GM21825 (cell line): Measurements from ENCODE around the gene RCL1.

Experiments used
- ATAC-seq: cut with Tn5 transposase; IDR thresholded peaks from one replicate; pipeline ENCODE4 v1.9.1; 2021; ENCODE audit warnings: mild to moderate bottlenecking, moderate library complexity; ENCODE audit not compliant: unreplicated experiment

Gene RCL1

DNA sequence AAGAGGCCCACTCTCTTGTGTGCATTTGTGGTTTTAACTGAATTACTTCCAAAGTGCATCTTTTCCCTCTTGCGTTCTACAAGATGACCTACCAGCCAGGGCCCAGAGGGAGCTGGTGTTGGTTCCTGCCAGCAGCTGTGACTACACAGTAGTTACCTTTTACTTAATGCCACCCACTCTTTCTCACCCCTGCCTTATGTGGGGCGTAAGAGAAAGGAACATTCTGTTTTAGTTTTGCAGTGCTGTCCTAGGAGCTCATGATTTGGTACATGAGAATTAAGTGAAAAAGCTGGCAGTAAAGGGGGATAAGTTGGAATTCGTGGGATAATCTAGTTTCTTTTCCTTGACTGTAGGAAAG lies 45.4 kb downstream of the RCL1 start:
- ATAC-seq: no peak

DNA sequence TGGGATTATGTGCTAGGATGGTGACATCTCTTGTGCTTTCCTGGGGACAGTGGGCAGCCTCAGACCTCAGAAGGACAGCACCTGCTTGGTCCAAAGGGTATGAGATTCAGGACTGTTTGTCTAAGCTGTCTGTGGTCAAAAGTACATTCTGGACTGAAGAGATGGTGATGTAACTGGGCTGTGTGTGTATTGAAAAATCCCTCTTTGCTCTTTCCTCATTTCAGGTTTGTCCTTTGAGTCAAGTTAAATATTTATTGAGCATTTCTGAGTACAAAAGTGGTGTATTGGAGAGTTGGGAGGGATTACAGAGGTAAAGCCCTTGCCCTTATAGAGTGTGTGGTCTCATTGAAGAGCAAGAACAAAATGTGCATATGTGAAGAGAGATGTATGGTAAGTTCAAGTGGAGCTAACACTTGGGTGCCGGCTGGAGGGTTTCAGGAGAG lies 46.7 kb downstream of the RCL1 start:
- no peak for ATAC-seq

DNA sequence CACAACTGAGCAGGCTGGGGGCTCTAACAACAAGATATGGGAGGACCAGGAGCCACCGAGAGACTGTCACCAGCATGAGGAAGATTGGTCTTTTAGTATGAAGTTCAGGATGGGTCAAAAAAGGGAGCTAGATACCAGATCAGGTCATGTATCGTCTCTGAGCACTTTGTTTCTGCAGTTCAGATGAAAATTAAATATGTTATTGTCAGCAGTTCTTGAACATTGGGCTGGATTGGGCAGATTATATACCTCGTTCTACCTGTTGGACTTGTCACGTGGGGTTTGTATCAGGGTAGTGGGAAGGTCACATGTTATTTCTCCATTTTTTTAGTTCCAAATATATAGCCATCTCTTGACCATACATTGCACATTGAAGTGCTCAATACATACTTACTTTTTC lies 47.3 kb downstream of the RCL1 start:
- no peak for ATAC-seq

DNA sequence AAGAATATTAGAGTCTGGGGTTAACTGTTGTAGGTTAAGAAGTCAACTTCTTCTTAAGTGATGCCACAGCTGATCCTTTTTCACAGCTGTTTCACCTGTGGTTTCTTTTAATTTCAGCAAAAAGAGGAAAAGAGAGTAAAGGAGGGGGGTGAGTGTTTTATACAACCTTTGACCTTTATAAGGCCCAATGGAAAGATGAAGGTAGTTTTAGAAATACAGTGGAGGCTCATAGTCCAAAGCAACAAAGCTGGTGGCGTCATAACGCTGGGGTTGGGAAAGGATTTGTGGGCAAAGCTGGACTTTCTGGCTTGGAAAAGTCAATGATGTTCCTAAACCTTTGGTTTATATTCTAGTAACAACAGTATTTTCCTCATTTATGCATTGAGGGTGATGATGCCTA lies 49.5 kb downstream of the RCL1 start:
- no peak for ATAC-seq

DNA sequence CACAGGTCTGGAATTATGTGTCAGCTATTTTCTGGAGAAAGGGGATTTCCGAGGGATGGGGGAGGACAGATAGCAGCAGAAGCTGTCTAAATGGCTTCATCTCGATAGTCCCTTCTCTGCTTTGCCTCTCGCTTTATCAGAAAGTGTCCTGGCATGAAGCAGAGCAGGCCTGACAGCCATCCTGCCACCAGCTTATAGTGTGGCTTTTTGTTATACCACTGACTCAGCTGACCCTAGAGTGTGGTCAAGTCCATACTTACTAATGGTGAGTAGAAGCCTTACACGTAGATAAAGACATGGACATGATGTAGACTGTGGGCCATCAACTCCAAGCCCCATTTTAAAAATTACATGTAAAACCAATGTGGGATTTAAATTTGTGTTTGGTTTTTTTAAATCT lies 50.0 kb downstream of the RCL1 start:
- no peak for ATAC-seq

DNA sequence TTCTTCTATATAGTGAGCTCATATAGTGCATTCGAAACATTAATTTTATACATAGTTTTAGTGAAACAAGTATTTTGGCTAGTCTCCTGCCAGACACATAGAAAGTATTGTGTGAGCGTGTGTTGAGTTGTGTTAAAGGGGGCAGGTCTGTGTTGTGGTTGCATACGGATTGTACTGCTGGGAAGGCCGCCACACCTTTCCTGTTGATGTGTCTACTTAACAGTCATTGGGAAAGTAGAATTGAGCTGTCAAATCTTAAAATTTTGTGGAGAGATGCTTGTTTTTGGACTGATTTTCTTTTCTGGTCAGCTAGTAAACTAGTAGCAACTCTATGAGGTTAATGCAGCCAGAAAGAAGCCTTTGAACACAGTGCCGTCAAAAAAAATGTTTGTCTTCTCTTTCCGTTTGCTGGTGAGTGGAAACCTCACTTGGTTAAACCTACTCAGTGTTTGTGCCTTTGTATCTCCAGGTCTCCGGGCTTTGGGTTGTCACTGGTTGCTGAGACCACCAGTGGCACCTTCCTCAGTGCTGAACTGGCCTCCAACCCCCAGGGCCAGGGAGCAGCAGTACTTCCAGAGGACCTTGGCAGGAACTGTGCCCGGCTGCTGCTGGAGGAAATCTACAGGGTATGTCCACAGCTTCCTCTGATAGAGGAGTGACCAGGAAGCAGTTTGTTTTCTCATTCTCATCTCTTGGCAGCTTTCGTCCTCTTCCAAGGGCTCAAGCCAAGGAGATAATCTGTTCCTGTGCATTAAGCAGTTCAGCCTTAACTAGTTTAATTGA lies 51.5 kb downstream of the RCL1 start:
- ATAC-seq: no peak

DNA sequence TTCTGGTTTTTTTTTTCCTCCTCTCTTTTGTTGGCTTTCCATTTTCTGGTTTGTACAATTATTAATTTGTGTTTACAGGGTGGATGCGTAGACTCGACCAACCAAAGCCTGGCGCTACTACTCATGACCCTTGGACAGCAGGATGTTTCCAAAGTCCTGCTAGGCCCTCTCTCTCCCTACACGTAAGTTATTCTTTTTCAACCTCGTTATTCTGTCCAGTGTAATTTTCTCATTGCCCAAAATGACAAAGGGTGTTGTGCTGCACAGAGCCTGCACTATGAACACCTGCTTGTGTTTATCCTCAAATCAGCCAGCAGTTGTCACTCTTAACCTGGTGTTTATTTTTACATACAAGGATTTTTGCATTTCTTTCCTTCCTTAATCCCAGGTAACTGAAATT lies 56.6 kb downstream of the RCL1 start:
- ATAC-seq: no peak

DNA sequence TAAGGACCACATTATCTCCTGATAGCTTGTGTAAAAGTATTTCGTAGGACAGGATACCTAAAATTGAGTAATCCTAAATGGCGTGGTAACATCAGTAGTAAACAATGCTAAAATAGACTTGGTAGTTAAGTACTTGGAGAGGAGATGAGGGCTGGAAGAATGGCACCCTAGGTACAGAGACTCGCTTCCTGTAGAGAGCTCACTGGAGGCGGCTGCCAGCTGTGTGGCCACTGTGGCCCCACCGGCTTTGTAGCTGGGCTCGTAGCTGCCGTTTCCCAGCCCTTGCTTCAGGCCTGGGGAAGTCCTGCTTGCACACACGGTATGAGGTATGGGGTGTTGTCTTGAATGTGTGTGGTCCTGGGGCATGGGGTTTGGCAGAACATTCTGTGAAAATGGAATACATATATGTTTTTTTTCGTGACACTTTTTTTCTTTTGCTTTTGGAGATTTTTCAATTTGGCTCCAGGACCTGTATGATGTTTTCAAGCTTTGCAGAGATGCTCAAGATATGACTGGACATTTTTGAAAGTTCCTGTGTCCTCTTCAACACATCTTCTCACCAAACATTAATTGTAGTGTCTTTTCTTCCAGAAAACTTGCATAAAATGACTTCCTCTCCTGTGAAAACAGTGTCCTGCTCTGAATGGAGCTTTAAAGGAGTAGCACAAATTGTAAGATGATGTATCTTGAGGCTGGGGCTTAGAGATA lies 58.0 kb downstream of the RCL1 start:
- no peak for ATAC-seq

DNA sequence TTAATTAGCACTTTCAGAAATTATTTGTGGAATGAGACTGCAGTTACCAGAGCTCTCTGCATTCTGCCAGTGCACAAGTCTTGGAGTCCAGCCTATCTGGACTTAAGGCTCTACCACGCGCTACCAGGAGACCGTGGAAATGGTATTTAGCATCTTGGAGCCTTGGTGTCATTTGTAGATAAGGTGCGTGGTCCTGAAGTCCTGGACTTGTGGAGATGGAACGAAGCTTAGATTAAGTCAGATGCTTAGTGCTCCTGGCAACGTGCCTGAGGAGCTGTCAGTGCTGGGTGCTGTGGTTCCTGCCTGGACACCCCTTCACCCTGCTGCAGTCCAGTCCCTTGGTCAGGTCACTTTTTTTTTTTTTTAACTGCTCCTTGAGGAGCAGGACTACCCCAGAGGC lies 59.7 kb downstream of the RCL1 start:
- ATAC-seq: no peak

DNA sequence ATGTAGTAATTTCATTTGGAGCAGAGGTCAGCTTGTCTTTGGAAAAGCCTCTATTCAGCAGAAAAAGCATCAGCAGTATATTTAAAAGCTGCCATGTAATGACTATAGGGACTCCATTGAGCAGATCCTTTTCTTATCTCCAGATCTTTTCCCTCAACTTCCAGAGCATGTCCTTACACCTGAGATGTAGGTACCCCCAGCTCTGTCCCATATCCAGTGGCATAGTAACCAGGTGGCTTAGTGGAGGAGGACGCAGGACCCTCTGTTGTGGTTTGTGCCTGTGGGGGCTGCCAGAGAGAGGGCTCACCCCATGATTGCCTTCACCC lies 61.5 kb downstream of the RCL1 start:
- no peak for ATAC-seq

DNA sequence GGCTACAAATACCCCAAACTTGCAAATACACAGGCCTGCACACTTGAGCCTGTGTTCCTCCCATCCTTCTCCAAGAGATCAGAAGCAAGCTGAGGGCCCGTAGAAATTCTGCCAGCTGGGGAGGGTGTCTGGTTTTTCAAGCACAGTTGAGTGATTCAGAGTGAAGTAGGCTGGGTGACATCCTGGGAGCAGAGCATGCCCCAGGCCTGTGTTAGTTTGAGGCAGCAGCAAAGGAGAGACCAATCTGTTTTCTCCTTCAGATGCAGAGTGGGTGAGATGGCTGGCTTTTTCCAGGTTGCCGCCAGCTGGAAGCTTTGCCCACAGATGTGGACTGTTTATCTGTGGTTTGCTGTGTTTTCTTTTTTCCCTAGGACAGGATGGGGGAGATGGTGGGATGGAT lies 63.1 kb downstream of the RCL1 start:
- ATAC-seq: no peak

DNA sequence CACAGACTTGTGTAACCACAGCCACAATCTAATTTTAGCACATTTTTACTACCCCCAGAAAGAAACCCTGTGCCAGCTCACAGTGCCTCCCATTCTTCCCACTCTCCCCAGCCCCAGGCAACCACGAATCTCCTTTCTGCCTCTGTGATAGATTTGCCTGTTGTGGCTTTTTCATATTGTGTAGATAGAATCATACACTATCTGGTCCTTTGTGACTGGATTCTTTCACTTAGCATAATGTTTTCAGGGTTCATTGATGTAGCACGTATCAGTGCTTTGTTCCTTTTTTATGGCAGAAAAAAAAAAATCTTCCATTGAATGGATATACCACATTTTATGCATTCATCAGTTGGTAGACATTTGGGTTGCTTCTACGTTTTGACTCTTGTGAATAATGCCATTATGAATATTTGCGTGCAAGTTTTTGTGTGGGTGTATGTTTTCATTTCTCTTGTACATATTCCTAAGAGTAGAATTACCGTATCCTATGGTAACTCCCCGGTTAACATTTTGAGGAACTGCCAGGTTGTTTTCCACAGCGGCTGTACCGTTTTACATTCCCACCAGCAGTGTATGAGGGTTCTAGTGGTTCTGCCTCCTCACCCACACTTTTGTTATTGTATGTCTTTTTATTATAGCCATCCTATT lies 64.5 kb downstream of the RCL1 start:
- no peak for ATAC-seq

DNA sequence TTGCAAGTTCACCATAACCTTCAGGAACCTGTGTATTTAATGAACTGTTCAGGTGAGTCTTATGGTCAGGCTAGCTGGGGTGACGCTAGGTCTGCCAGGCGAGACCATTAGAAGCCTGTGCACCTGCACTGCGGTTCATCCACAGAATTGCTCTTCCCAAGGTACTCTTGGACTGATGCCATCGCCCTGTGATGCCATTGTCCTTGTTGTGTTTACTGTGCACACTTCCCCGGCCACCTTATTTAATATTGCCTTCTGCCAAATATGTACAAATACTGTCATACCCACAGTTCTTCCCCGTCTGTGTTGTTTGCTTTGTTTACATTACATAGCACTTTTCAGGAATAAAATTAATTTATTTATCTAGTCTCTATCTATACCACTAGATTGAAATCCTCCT lies 66.3 kb downstream of the RCL1 start:
- ATAC-seq: no peak

DNA sequence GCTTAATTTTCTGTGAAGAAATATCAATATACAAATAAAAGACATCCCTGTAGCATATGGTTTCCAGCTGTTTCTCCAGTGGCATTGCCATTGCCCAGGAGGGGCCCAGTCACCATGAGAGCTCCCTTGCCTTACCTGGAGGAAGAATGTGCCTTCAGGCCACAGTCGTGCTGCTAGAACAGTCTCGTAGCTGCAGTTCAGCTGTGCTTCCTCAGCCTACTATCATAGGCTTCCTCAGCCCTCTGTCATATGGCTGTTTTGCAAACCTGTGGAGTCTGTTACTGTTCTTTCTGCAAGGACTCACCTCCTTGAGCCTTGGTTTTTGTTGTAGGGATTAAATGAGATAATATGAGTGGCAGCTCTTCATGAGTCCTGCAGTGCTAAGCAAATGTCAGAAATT lies 67.6 kb downstream of the RCL1 start:
- no peak for ATAC-seq

DNA sequence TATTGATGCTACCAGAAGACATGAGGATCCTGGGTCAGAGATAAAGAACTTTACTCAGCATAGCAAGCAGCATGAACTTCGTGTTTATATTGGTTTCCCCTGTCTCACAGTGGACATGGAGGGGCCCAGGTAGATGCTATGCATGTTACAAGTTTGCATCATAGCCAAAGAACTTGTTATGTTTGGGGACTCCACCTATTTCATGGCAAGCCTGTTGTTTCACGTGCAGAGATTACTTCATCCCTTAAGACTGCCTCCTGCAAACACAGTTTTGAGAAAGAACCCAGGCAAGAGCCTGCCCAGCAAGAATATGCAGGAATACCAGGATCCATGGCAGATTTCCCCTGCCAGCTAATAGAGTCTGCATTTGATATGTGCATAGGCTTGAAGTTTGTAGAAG lies 68.4 kb downstream of the RCL1 start:
- ATAC-seq: no peak

DNA sequence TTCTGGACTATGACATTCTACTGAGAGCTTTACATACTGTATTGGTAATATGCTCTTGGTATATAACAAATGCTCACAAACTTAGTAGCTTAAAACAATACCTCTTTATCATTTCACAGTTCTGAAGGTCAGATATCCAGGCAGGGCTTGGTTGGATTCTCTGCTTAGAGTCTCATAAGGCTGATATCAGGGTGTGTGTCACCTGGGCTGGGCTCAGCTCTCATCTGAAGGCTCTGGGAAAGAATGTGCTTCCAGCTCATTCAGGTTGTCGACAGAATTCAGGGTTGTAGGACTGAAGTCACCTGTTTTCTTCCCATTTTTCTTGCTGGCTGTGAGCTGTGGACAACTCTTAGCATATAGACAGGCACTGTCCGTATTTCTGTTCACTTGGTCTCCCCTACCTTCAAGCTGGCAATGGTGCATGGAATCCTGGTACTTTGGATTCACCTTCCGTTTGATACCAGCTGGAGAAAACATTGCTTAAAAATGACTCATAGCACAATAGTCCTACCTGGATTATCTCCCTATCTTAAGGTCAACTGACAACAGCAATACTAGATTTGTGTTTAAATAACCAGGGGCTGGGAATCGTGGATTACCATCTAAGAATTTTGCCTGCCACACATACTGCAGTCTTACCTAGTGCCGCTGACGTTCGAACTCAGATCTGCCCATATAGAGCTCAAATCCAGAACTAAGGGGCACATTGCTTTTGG lies 69.2 kb downstream of the RCL1 start:
- ATAC-seq: no peak

DNA sequence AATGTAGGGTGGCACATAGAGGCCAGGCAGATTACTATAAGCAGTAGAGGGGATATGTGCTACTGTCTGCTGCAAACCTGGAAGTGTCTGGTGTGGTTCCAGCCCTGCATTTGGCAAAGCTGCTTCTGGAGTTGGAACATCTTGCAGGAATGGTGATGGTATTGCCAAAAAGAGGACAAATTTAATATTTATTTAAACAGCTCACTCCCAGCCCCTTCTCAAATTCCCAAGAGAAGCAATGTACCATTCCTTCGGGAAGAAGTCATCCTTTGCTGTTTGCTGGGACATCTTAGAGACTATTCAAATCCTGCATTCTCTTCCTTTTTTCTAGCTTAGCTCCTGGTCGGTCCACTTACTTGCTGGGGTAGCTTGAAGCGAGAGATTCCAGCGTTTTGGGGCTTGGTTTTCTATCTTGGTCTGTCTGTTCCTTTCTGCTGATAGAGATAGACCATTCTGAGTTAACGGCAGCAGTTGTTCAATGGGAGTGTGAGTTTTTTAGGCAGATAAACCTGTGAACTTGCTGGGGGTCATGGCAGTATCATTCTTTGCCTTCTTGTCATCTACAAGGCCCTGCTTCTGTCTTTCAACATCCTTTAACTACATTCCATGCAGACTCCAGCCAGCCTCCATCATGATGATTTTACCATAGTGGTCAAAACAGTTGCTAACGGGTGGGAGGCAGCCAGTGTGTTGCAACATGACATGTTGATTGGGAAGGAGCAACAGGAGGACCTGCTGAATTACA lies 69.9 kb downstream of the RCL1 start:
- no peak for ATAC-seq

DNA sequence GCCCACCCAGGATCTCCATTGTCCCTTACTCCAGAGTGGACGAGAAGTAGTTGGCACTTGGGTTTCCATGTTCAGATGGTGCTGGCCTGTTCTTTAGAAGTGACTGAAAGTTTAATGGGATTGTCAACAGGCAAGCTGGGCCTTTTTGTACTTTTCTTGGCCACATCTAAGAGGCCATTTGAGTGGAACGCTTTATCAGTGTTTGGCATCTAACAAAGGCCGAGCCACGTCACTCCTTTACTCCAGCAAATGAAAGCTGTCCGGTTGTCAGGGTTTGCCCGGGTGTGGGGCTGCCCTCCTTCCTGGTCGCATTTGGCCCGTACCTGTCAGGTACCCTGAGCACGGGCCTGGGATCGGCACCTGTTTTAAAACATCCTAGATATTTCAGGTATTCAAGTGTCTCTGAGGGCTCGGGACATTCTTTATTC lies 71.5 kb downstream of the RCL1 start:
- no peak for ATAC-seq

DNA sequence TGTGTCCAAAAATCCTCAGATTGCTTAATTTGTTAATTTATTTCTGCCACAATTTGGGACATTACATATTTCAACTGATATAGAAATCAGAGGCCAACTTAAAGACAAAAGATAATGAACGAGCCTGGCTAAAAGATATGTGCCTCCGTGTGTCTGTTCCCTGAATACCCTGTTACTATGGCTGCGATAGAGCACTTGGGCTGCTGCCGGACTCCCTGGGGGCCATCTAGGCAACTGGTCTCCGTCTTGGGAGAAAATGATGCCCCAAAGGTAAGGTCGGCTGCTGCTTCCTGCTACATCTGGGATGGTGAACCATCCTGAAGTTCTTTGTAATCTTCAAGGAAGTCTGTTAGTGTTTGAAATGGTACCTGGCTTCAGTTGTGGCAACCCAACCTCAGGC lies 72.0 kb downstream of the RCL1 start:
- ATAC-seq: no peak

DNA sequence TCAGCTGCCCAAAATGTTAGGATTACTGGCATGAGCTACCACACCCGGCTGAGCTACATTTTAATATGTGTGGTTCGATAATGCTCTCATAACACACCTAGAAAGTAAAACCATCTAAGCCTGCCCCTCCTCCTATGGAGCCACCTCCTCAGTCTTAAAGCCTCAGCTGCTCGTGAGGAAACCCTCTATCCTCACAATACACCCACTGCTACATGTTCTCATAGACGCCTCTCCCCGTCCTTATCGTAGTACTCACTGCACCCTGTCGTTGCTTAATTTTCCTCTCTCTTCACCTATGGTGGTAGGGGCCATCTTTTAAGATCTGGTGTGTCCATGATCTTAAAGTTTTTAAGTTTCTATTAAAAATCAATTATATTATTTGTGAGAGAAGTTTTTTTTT lies 72.9 kb downstream of the RCL1 start:
- ATAC-seq: no peak
